ENCODE measurements around the gene DKK3. TPM values are rescaled to one million over a fixed set of nuclear protein-coding genes. Genes with fewer than 3 reads are reported as not detected.

Gene DKK3
- polyA plus RNA-seq, 1 of the 3 experiments (the other 2 are of a cell fraction) = 1,174 TPM

- H3F3A ChIP-seq (replicated peaks; ENCODE audit: insufficient read depth) = peaks cover 97% of the 10 kb centered on the region
- peak overlapping the region; percentile 50 to 99 for H3K27ac ChIP-seq (ENCODE audit: low read depth in 2 of 2, low read length in 1 of 2)
- H4K20me1 ChIP-seq (ENCODE audit: insufficient read depth) = no peaks in the 10 kb centered on the region
- H3K9ac ChIP-seq = peak overlapping the region; percentile 54; the same call in 1 of the 2 replicates
- peaks cover 79% of the 10 kb centered on the region for H3K79me2 ChIP-seq (ENCODE audit: insufficient read depth)
- no peaks in the 10 kb centered on the region for H3K9me3 ChIP-seq
- ChIA-PET CTCF (interaction anchor here (1.4 kb wide), 1 partner anchor 18 kb away, joined by 5 read pairs; no protein-coding TSS in a partner anchor), POLR2A (no interaction called here)
- peaks cover 52 to 68% of the 10 kb centered on the region in 2 experiments for H3K4me1 ChIP-seq (ENCODE audit: control insufficient read depth in 1 of 2, insufficient read depth in 2 of 2, low read depth in 1 of 2, low read length in 1 of 2)
- H3K4me3 ChIP-seq (ENCODE audit: low read depth in 2 of 2, low read length in 1 of 2) = no peak overlapping the region
- H3K9me2 ChIP-seq = no peaks in the 10 kb centered on the region
- H3K4me2 ChIP-seq = peak overlapping the region; percentile 20; the same call in 1 of the 2 replicates
- H2AFZ ChIP-seq (ENCODE audit: low read depth) = no peak overlapping the region
- 95% methylated on average over 8 of the region's 8 CpGs for WGBS (ENCODE audit: low lambda C conversion rate)
- DNase-seq = no peak
- no peaks in the 10 kb centered on the region for H3K27me3 ChIP-seq (ENCODE audit: insufficient read depth)
- H3K36me3 ChIP-seq (replicated peaks in 1 of 2; ENCODE audit: control insufficient read depth in 1 of 2, insufficient read depth in 2 of 2, low read length in 1 of 2) = peaks cover 43 to 51% of the 10 kb centered on the region in 2 experiments
- TF ChIP-seq FOXM1 (IDR thresholded peaks at IDR 0.05; ENCODE audit: low read depth) (no peak), MAX (IDR thresholded peaks at IDR 0.05; ENCODE audit: low read depth) (no peak), REST (IDR thresholded peaks at IDR 0.05; ENCODE audit: low read depth, low read length) (no peak), MXI1 (IDR thresholded peaks at IDR 0.05; ENCODE audit: low read depth, low read length) (no peak), RAD21 (IDR thresholded peaks at IDR 0.05; ENCODE audit: low read length) (no peak), TCF12 (IDR thresholded peaks at IDR 0.05) (peak; percentile 69; the same call in 1 of the 2 replicates), ELF1 (IDR thresholded peaks at IDR 0.05) (no peak), NFIC (IDR thresholded peaks at IDR 0.05; ENCODE audit: borderline replicate concordance) (peak; percentile 32; the same call in 1 of the 2 replicates), USF1 (IDR thresholded peaks at IDR 0.05; ENCODE audit: borderline replicate concordance, low read depth) (no peak), POLR2AphosphoS5 (IDR thresholded peaks at IDR 0.05; ENCODE audit: low read depth, low read length) (peak; percentile 26; the same call in 1 of the 2 replicates), TEAD4 (IDR thresholded peaks at IDR 0.05; ENCODE audit: borderline replicate concordance, insufficient read depth) (no peak), GABPA (IDR thresholded peaks at IDR 0.05; ENCODE audit: low read depth) (no peak), RFX5 (IDR thresholded peaks at IDR 0.05; ENCODE audit: low read length) (no peak), EZH2phosphoT487 (IDR thresholded peaks at IDR 0.05; ENCODE audit: borderline replicate concordance, low read depth) (no peak), USF2 (IDR thresholded peaks at IDR 0.05; ENCODE audit: borderline replicate concordance, low read depth, low read length) (no peak), CTCF (IDR thresholded peaks at IDR 0.05) (no peak), PBX3 (IDR thresholded peaks at IDR 0.05) (peak; percentile 70), RXRA (IDR thresholded peaks at IDR 0.05; ENCODE audit: borderline replicate concordance, low read depth) (no peak), EP300 (IDR thresholded peaks at IDR 0.05; ENCODE audit: borderline replicate concordance in 1 of 2, low read depth in 1 of 2, low read length in 1 of 2) (0 out of 4 replicates have a peak, but pooled peaks of 1 of the 2 experiments have one; percentile 24), SMC3 (IDR thresholded peaks at IDR 0.05; ENCODE audit: low read depth, low read length) (no peak), YY1 (IDR thresholded peaks at IDR 0.05; ENCODE audit: low read depth) (no peak), NRF1 (IDR thresholded peaks at IDR 0.05; ENCODE audit: low read depth, low read length) (no peak), FOXJ3 (CRISPR knock-in tag; IDR thresholded peaks at IDR 0.05) (no peak)
These were observed 23.3 kb downstream of the DKK3 start for GRCh38 chr11:11985016-11985715.
